ENCODE measurements around the gene CD300LB.
A peak's percentile ranks its signal among the peaks of the same experiment; 100 is the strongest.

The CD300LB gene

DNA sequence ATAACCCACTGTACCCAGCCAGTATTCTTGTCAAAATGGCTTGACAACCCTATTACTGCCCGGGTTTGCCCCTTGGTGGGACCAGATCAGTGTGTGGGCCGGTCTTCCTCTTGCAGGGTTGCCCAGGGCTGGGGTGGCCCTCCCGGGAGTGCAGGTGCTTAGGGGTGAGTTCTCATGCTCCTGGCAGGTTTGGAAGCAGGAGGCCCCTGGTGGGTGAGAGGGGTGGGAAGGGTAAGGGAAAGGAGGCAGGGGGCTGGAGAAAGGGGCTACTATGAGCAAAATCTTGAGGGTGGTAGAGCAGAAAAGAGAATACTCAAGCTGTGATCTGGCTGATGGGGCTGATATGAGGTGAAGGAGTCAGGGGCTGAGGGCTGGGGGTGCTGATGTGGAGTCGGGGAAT lies 58.4 kb downstream of the CD300LB start:
- Mint-ChIP-seq H3K9me3 (peaks cover 9 to 23% of the 10 kb centered on the region in 2 donors), H3K4me3 (no peak overlapping the region), H3K27me3 (no peaks in the 10 kb centered on the region), H3K4me1 (peaks cover 57% of the 10 kb centered on the region), H3K27ac (no peak overlapping the region)
- ATAC-seq (peak; percentile 22), DNase-seq (no peak)

DNA sequence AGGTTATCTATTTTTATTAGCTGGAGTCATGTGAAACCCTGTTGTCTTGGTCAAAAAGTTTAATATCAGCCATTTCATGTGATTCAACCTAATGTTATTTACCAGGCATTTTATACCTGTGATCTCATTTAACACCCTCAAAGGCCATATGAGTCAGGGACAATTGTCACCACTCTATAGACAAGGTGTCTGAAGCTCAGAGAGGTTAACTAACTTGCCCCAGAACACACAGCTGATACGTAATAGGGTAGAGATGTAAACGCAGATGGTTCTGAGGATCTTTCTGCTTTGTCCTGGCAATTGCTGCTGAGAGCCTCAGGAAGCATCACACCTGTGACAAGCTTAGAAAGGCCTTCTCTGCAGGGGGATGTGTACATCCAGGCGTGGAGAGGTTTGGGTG lies 59.9 kb downstream of the CD300LB start:
- H3K4me3 Mint-ChIP-seq, result no peak overlapping the region
- no peak overlapping the region for H3K27ac Mint-ChIP-seq
- H3K4me1 Mint-ChIP-seq, result peaks cover 65% of the 10 kb centered on the region
- no peak for DNase-seq
- H3K9me3 Mint-ChIP-seq, result peaks cover 4 to 18% of the 10 kb centered on the region in 2 donors
- no peaks in the 10 kb centered on the region for H3K27me3 Mint-ChIP-seq
- ATAC-seq, result no peak

All from stimulated activated naive CD8-positive, alpha-beta T cell treated with anti-CD3 and anti-CD28 coated beads, Interleukin-15, amount 100 ng/mL, for 72 hours (primary cell).